ENCODE results near the gene PC. TPM values are rescaled to one million over a fixed set of nuclear protein-coding genes. Genes with fewer than 3 reads are reported as not detected.

PC gene
- total and polyA plus RNA-seq, 2 experiments from 2014 or later = 47.4 to 78.1 TPM

- no peaks in the 10 kb centered on the region for H3K9me2 ChIP-seq (replicated peaks; ENCODE audit: insufficient read depth)
- no peak for TF ChIP-seq EZH2phosphoT487 (IDR thresholded peaks at IDR 0.05; ENCODE audit: low read depth, severe bottlenecking, unreplicated experiment)
- no peak for TF ChIP-seq EZH2 (IDR thresholded peaks at IDR 0.05; ENCODE audit: borderline replicate concordance)
- TF ChIP-seq CTCF (IDR thresholded peaks at IDR 0.05; ENCODE audit: poor library complexity) = no peak
- H3K4me1 ChIP-seq (ENCODE audit: insufficient read depth) = peaks cover 10% of the 10 kb centered on the region
- H3K79me2 ChIP-seq = peaks cover 2% of the 10 kb centered on the region
- no peak overlapping the region for H2AFZ ChIP-seq
- no peaks in the 10 kb centered on the region for H3K36me3 ChIP-seq (replicated peaks; ENCODE audit: insufficient read depth, low read depth)
- H3K4me2 ChIP-seq = no peak overlapping the region
- no peaks in the 10 kb centered on the region for H3K9me3 ChIP-seq (ENCODE audit: low read depth)
- WGBS (ENCODE audit: low lambda C conversion rate, missing lambda C conversion rate) = 89% methylated on average over 4 of the region's 4 CpGs
- no peak overlapping the region for H3K4me3 ChIP-seq
- H3K27me3 ChIP-seq = no peaks in the 10 kb centered on the region
- H4K20me1 ChIP-seq (ENCODE audit: insufficient read depth, poor library complexity, severe bottlenecking) = no peaks in the 10 kb centered on the region
- DNase-seq (ENCODE audit: low spot score) = no peak
- H3K27ac ChIP-seq = no peak overlapping the region
Measured at GRCh38 chr11:66884443-66884842, 73.7 kb downstream of the PC start.

GRCh38 chr11:66883016-66883965 is 74.9 kb downstream of the PC start:
- Histone ChIP-seq H2AFZ (no peak overlapping the region), H3K79me2 (peaks cover 2% of the 10 kb centered on the region), H3K4me1 (ENCODE audit: insufficient read depth) (peaks cover 13% of the 10 kb centered on the region), H4K20me1 (ENCODE audit: insufficient read depth, poor library complexity, severe bottlenecking) (no peaks in the 10 kb centered on the region), H3K9me3 (ENCODE audit: low read depth) (no peaks in the 10 kb centered on the region), H3K9me2 (replicated peaks; ENCODE audit: insufficient read depth) (no peaks in the 10 kb centered on the region), H3K4me2 (no peak overlapping the region), H3K27ac (no peak overlapping the region), H3K27me3 (no peaks in the 10 kb centered on the region), H3K4me3 (no peak overlapping the region), H3K36me3 (replicated peaks; ENCODE audit: insufficient read depth, low read depth) (no peaks in the 10 kb centered on the region)
- TF ChIP-seq EZH2 (IDR thresholded peaks at IDR 0.05; ENCODE audit: borderline replicate concordance) (no peak), EZH2phosphoT487 (IDR thresholded peaks at IDR 0.05; ENCODE audit: low read depth, severe bottlenecking, unreplicated experiment) (no peak), CTCF (IDR thresholded peaks at IDR 0.05; ENCODE audit: poor library complexity) (peak; percentile 53)
- peak; percentile 72 for DNase-seq (ENCODE audit: low spot score)
- WGBS (ENCODE audit: low lambda C conversion rate, missing lambda C conversion rate) = 63% methylated on average over 28 of the region's 29 CpGs

- Histone ChIP-seq H3K27me3 (no peaks in the 10 kb centered on the region), H3K4me2 (no peak overlapping the region), H3K4me1 (ENCODE audit: insufficient read depth) (peaks cover 16% of the 10 kb centered on the region), H3K27ac (no peak overlapping the region), H3K36me3 (replicated peaks; ENCODE audit: insufficient read depth, low read depth) (no peaks in the 10 kb centered on the region), H3K9me2 (replicated peaks; ENCODE audit: insufficient read depth) (no peaks in the 10 kb centered on the region), H3K9me3 (ENCODE audit: low read depth) (no peaks in the 10 kb centered on the region), H3K79me2 (peaks cover 2% of the 10 kb centered on the region), H2AFZ (no peak overlapping the region), H3K4me3 (no peak overlapping the region), H4K20me1 (ENCODE audit: insufficient read depth, poor library complexity, severe bottlenecking) (no peaks in the 10 kb centered on the region)
- TF ChIP-seq CTCF (IDR thresholded peaks at IDR 0.05; ENCODE audit: poor library complexity) (no peak), EZH2phosphoT487 (IDR thresholded peaks at IDR 0.05; ENCODE audit: low read depth, severe bottlenecking, unreplicated experiment) (no peak), EZH2 (IDR thresholded peaks at IDR 0.05; ENCODE audit: borderline replicate concordance) (no peak)
- 87% methylated on average over 14 of the region's 14 CpGs for WGBS (ENCODE audit: low lambda C conversion rate, missing lambda C conversion rate)
- no peak for DNase-seq (ENCODE audit: low spot score)
Measured at GRCh38 chr11:66882561-66883015, 75.6 kb downstream of the PC start.

All from hepatocyte (in vitro differentiated cells).